Immature natural killer cell (primary cell): ENCODE results near the gene LARP1. TPM values are rescaled to one million over a fixed set of nuclear protein-coding genes. Genes with fewer than 3 reads are reported as not detected.
"Not testable (repeated sequence)": the region's sequence is repeated elsewhere in the genome, so short reads cannot be mapped to it uniquely, and the experiment has no call there.

ENCODE experiments used
- DNase-seq, 3 donors: peaks; one replicate each; pipeline ENCODE4 v3.0.0; 2022; ENCODE audit warnings: mixed read lengths in 1 of 3
- H3K27ac Mint-ChIP-seq, 6 donors: one replicate each; pipeline ENCODE4 v1.8.0; 2020; ENCODE audit warnings: mixed read lengths in 6 of 6, mild to moderate bottlenecking in 5 of 6, inconsistent platforms in 4 of 6, moderate library complexity in 3 of 6
- H3K27me3 Mint-ChIP-seq, 3 donors: one replicate each; pipeline ENCODE4 v1.8.0; 2020 to 2021; ENCODE audit warnings: low read depth in 3 of 3, mild to moderate bottlenecking in 3 of 3, mixed read lengths in 3 of 3, moderate library complexity in 3 of 3, inconsistent platforms in 1 of 3
- H3K36me3 Mint-ChIP-seq, 3 donors: one replicate each; pipeline ENCODE4 v1.8.0; 2020; ENCODE audit warnings: mixed read lengths in 3 of 3, inconsistent platforms in 2 of 3, mild to moderate bottlenecking in 2 of 3
- H3K4me1 Mint-ChIP-seq, 2 donors: one replicate each; pipeline ENCODE4 v1.8.0; 2020; ENCODE audit warnings: inconsistent platforms in 2 of 2, mild to moderate bottlenecking in 2 of 2, mixed read lengths in 2 of 2, moderate library complexity in 1 of 2
- H3K4me3 Mint-ChIP-seq, 5 donors: one replicate each; pipeline ENCODE4 v1.8.0; 2020; ENCODE audit warnings: mild to moderate bottlenecking in 5 of 5, mixed read lengths in 5 of 5, inconsistent platforms in 3 of 5, moderate library complexity in 3 of 5
- H3K9me3 Mint-ChIP-seq, 6 donors: one replicate each; pipeline ENCODE4 v1.8.0; 2020; ENCODE audit warnings: mild to moderate bottlenecking in 6 of 6, mixed read lengths in 6 of 6, inconsistent platforms in 4 of 6, moderate library complexity in 3 of 6
- polyA plus RNA-seq, 3 donors: library from polyadenylated mRNA; unstranded; fragments of 300-500 nt; fragmentation: Illumina TruSeq; gene quantifications; one replicate each; pipeline ENCODE4 v1.2.3, GENCODE V29; 2021

Gene LARP1
- polyA plus RNA-seq, 3 donors from 2014 or later: 3.9 to 18.2 (median 5.0) TPM

GRCh38 chr5:154759868-154760267 is 4.7 kb downstream of the LARP1 start:
- not testable (repeated sequence) for H3K27me3 Mint-ChIP-seq, H3K4me3 Mint-ChIP-seq, H3K27ac Mint-ChIP-seq, H3K36me3 Mint-ChIP-seq, H3K9me3 Mint-ChIP-seq, DNase-seq
- H3K4me1 Mint-ChIP-seq: peaks cover 57 to 68% of the 10 kb centered on the region in 2 donors

DNA sequence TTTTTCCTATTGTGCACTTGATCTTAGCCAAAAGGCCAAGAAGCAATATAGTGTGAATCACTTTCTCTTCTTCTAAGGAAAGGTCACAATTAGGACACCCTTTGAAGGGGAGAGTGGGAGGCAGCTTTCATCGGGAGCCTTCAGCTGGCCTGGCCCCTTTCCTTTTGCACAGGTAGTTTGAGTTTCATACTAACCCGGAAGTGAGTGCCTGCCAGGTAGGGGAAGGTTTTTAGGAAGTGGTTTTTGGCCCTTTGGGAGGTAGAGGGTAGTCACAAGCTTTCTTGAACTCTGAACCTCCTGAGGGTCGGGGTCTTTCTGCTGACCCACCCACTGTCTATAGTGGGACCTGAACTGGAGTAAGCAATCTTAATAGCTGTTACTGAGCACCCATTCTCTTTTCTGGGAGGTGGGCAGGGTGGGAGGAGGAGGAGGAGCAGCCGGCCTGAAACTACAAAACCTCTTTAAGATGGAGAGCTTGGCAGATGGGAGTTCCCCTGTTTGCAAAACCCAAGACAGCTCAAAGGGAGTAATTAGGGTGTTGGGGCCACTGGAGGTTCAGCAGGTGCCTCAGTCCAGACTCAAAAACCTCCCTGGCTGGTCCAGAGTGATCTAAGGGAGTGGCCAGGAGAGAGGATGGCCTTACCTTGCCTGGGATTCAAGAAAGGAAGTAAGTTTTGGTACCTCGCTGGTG is 6.0 kb downstream of the LARP1 start:
- H3K4me1 Mint-ChIP-seq: peaks cover 69 to 79% of the 10 kb centered on the region in 2 donors
- H3K27ac Mint-ChIP-seq: peak overlapping the region; percentile 25 to 81 (median 48)
- H3K9me3 Mint-ChIP-seq: no peaks in the 10 kb centered on the region
- H3K36me3 Mint-ChIP-seq: no peaks in the 10 kb centered on the region
- no peak for DNase-seq
- H3K4me3 Mint-ChIP-seq: peak overlapping the region in 1 of 5 donors; percentile 20
- H3K27me3 Mint-ChIP-seq: peaks cover 2 to 7% (median 4%) of the 10 kb centered on the region in 3 donors

DNA sequence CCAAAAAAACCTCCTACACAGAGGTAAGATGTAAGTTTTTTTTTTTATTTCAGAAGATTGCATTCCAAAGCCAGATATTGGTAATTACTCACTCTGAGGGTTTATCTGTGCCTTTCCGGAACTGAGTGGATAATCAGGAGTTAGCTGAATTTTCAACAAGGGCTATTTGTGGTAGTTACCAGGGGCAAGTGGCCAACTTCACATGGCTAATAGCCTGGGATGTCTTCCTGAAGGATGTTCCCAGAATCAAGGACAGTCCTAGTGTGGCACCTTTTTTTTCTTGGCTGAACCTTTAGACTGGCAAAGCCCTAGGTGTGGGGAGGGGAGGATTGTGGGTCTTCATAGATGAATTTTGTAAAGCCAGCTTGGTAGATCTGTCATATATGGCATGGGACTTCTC is 7.1 kb downstream of the LARP1 start:
- Mint-ChIP-seq H3K27ac (peak overlapping the region in 2 of 6 donors; percentile 51 to 59), H3K9me3 (no peaks in the 10 kb centered on the region), H3K27me3 (peaks cover 0 to 3% (median 2%) of the 10 kb centered on the region in 3 donors), H3K4me3 (peak overlapping the region in 1 of 5 donors; percentile 10), H3K4me1 (peaks cover 74 to 82% of the 10 kb centered on the region in 2 donors), H3K36me3 (no peaks in the 10 kb centered on the region)
- no peak for DNase-seq

DNA sequence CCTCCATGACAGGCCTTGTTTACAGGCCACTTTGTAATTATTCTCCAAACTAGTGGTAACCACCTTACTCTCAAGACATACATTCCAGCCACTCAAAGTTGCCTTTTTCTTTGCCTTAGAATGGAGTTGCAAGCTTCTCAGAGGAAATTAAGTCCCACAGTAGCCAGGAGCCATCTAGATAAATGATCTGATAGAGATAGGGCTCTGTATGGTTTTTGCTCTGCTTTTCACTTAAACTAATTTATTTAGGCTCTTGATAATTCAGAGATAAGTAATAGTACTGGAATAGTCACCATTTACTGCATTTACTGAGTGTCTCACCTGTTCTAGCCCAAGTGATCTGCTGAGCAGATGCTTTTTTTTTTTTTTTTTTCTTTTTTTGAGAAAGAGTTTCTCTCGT is 7.5 kb downstream of the LARP1 start:
- H3K4me3 Mint-ChIP-seq: no peak overlapping the region
- H3K27ac Mint-ChIP-seq: peak overlapping the region in 1 of 6 donors; percentile 51
- H3K4me1 Mint-ChIP-seq: peaks cover 75 to 82% of the 10 kb centered on the region in 2 donors
- H3K36me3 Mint-ChIP-seq: no peaks in the 10 kb centered on the region
- peaks cover 0 to 2% (median 2%) of the 10 kb centered on the region in 3 donors for H3K27me3 Mint-ChIP-seq
- H3K9me3 Mint-ChIP-seq: no peaks in the 10 kb centered on the region
- DNase-seq: no peak

DNA sequence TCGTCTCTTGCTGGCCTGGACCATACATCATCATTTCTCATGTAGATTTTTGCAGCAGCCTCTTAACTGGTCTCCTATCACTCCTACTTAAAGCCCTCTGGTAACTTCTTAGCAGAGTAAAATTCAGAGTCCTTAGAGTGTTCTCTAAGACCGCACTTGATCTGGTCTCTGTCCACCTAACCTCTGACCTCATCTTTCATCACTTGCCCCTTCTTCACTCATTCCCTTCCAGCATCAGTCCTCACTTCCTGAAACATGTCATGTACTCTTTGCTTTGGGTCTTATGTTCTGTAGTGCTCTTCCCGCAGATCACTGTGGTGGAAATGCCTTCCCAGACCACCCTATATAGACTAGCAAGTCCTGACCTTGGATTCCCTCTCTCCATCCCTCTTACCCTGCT is 9.8 kb downstream of the LARP1 start:
- DNase-seq: no peak
- Mint-ChIP-seq H3K4me3 (no peak overlapping the region), H3K36me3 (no peaks in the 10 kb centered on the region), H3K4me1 (peaks cover 72 to 78% of the 10 kb centered on the region in 2 donors), H3K27me3 (no peaks in the 10 kb centered on the region), H3K9me3 (no peaks in the 10 kb centered on the region), H3K27ac (peak overlapping the region in 4 of 6 donors; percentile 3 to 65 (median 10))

DNA sequence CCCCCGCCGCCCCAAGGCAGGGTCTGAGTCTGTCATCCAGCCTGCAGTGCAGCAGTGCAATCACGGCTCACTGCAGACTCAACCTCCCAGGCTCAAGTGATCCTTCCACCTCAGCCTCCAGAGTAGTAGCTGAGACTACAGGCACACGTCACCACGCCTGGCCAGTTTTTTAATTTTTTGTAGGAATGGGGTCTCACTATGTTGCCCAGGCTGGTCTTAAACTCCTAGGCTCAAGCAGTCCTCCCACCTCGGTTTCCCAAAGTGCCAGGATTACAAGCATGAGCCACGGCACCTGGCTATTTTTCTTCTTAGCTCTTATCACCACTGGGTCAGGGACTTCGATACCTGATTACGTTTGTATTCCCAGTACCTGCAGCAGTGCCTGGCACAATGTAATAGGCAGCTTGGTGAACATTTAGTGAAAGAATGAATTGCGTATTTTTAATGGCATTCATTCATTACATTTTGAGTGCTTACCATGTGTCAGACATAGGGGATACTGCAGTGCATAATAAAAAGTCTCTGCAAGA is 10.3 kb downstream of the LARP1 start:
- H3K36me3 Mint-ChIP-seq: no peaks in the 10 kb centered on the region
- peak overlapping the region in 2 of 6 donors; percentile 5 to 38 for H3K27ac Mint-ChIP-seq
- H3K4me3 Mint-ChIP-seq: no peak overlapping the region
- H3K9me3 Mint-ChIP-seq: no peaks in the 10 kb centered on the region
- DNase-seq: no peak
- H3K27me3 Mint-ChIP-seq: no peaks in the 10 kb centered on the region
- peaks cover 75 to 78% of the 10 kb centered on the region in 2 donors for H3K4me1 Mint-ChIP-seq

DNA sequence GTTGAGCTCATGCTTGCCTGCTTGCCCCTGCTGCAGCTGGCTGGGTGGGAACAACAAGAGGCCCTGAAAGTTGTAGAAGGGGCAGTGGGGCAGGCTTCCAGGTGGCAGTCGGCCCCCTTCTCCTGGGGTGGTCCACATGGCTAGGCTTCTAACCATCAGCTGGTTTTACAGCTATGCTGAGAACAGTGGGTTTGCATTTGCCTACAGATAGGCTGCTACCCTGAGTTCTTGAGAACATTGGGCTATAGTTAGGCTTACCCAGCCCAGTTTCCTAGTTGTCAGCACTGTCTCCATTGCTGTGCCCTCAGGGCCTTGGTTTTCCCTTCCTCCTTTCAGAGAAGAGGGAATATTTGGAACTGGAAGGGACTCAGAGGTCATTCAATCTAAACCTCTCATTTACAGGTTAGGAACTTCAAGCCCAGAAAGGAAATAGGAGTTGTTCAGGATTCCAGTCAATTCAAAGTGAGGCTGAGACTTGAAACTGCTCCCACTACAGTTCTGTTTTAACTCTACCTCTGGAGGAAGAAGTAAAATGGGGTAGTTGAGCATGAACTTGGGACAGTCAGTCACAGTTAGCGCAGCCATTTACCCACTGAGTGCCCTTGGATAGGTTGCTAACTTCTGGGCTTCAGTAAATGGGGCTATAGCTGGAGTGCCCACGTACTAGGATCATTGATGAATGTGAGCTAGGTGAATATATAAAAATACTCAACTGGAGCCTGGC is 11.5 kb downstream of the LARP1 start:
- H3K36me3 Mint-ChIP-seq: no peaks in the 10 kb centered on the region
- H3K27me3 Mint-ChIP-seq: no peaks in the 10 kb centered on the region
- no peak for DNase-seq
- H3K4me1 Mint-ChIP-seq: peaks cover 74 to 77% of the 10 kb centered on the region in 2 donors
- H3K9me3 Mint-ChIP-seq: no peaks in the 10 kb centered on the region
- H3K27ac Mint-ChIP-seq: peak overlapping the region in 5 of 6 donors; percentile 1 to 75 (median 31)
- no peak overlapping the region for H3K4me3 Mint-ChIP-seq

DNA sequence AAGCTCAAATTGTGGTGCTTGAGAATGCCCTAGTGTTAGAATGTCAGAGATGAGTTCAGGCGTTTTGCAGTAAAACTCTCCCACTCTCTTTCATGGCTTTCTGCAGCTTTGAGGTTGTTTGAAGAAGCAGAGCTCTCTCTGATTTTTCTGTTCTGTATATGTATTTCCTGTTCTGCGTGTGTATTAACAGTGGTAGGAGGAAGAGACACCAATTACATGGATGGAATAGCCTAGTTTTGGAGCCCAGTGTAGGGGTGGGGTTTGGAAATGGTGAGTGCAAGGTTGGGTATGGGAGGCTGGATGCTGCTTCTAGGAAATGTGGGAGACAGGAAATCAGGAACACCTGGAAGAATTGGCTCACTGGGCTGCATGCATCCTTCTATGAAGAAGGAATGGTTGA is 12.4 kb downstream of the LARP1 start:
- no peaks in the 10 kb centered on the region for H3K36me3 Mint-ChIP-seq
- no peak for DNase-seq
- H3K27me3 Mint-ChIP-seq: no peaks in the 10 kb centered on the region
- peak overlapping the region; percentile 0 to 51 (median 46) for H3K27ac Mint-ChIP-seq
- H3K4me3 Mint-ChIP-seq: peak overlapping the region in 3 of 5 donors; percentile 4 to 41 (median 11)
- peaks cover 71 to 77% of the 10 kb centered on the region in 2 donors for H3K4me1 Mint-ChIP-seq
- no peaks in the 10 kb centered on the region for H3K9me3 Mint-ChIP-seq

- Mint-ChIP-seq H3K27ac (peak overlapping the region in 3 of 6 donors; percentile 8 to 51 (median 49)), H3K9me3 (no peaks in the 10 kb centered on the region), H3K36me3 (no peaks in the 10 kb centered on the region), H3K4me1 (peaks cover 71 to 82% of the 10 kb centered on the region in 2 donors), H3K27me3 (no peaks in the 10 kb centered on the region), H3K4me3 (no peak overlapping the region)
- no peak for DNase-seq
Observed at GRCh38 chr5:154768207-154768606, 13.0 kb downstream of the LARP1 start.

- H3K9me3 Mint-ChIP-seq: no peaks in the 10 kb centered on the region
- H3K27me3 Mint-ChIP-seq: no peaks in the 10 kb centered on the region
- DNase-seq: no peak
- H3K4me1 Mint-ChIP-seq: peaks cover 81 to 94% of the 10 kb centered on the region in 2 donors
- peak overlapping the region; percentile 57 to 90 (median 86) for H3K27ac Mint-ChIP-seq
- H3K4me3 Mint-ChIP-seq: peak overlapping the region in 4 of 5 donors; percentile 24 to 65 (median 40)
- no peaks in the 10 kb centered on the region for H3K36me3 Mint-ChIP-seq
Observed at GRCh38 chr5:154770111-154770510, 14.9 kb downstream of the LARP1 start.

DNA sequence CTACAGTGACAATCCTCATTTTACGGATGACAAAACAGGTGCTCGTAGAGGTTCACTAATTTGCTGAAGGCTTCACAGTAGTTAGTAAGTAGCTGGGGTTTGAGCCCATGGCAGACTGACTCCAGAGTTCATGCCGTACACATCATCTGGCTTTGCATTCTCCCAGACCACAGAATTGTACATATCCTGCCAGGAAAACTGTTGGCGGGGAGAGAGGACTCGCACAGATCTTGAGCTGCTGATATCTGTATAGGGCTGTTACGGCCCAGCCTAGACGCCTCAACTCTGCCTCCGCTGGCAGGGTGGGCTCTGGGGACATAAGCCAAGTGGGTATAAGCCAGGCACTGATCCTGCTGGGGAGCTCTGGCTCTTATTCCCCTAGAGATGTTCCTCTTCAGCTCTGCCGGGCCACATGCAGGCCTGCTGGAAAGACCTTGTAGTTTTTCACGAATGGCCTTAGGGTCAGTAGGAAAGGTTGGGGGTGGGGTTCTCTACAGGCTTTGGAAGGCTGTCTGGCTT is 16.3 kb downstream of the LARP1 start:
- H3K9me3 Mint-ChIP-seq: no peaks in the 10 kb centered on the region
- H3K27ac Mint-ChIP-seq: peak overlapping the region in 2 of 6 donors; percentile 22 to 73
- no peak for DNase-seq
- H3K27me3 Mint-ChIP-seq: no peaks in the 10 kb centered on the region
- no peaks in the 10 kb centered on the region for H3K36me3 Mint-ChIP-seq
- peaks cover 72 to 92% of the 10 kb centered on the region in 2 donors for H3K4me1 Mint-ChIP-seq
- no peak overlapping the region for H3K4me3 Mint-ChIP-seq

GRCh38 chr5:154773326-154773725 is 18.1 kb downstream of the LARP1 start:
- peaks cover 56 to 81% of the 10 kb centered on the region in 2 donors for H3K4me1 Mint-ChIP-seq
- H3K36me3 Mint-ChIP-seq: no peaks in the 10 kb centered on the region
- H3K4me3 Mint-ChIP-seq: no peak overlapping the region
- DNase-seq: no peak
- no peaks in the 10 kb centered on the region for H3K9me3 Mint-ChIP-seq
- no peaks in the 10 kb centered on the region for H3K27me3 Mint-ChIP-seq
- H3K27ac Mint-ChIP-seq: peak overlapping the region in 2 of 6 donors; percentile 17 to 53

GRCh38 chr5:154776167-154776566 is 21.0 kb downstream of the LARP1 start:
- Mint-ChIP-seq H3K36me3 (no peaks in the 10 kb centered on the region), H3K9me3 (no peaks in the 10 kb centered on the region), H3K27me3 (no peaks in the 10 kb centered on the region), H3K4me1 (peaks cover 38 to 78% of the 10 kb centered on the region in 2 donors), H3K4me3 (no peak overlapping the region), H3K27ac (peak overlapping the region in 1 of 6 donors; percentile 69)
- DNase-seq: no peak

DNA sequence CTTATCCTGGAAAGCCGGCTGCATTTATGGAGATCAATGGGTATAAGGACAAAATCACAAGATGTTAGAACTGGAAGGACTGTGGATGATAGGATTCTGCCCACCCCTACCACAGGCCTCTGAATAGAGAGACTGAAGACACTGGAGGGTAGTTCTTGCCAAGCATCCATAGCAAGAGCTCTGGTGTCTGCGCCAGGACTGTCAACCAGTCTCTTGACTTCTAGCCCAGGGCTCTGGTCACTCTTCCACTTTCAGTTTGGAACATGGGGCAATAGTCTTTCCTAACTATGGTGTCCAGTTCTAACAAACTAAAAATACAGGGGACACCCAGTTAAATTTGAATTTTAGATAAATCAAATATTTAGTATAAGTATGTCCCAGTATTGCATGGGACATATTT is 23.4 kb downstream of the LARP1 start:
- H3K36me3 Mint-ChIP-seq: no peaks in the 10 kb centered on the region
- no peak overlapping the region for H3K4me3 Mint-ChIP-seq
- no peaks in the 10 kb centered on the region for H3K9me3 Mint-ChIP-seq
- no peaks in the 10 kb centered on the region for H3K27me3 Mint-ChIP-seq
- H3K4me1 Mint-ChIP-seq: peaks cover 46 to 78% of the 10 kb centered on the region in 2 donors
- DNase-seq: no peak
- H3K27ac Mint-ChIP-seq: peak overlapping the region in 1 of 6 donors; percentile 22
